Measurements from ENCODE around the gene IL4.
"Not testable (repeated sequence)": the region's sequence is repeated elsewhere in the genome, so short reads cannot be mapped to it uniquely, and the experiment has no call there.

GRCh38 chr5:132691755-132692631 is 18.2 kb downstream of the IL4 start:
- TF ChIP-seq CTCF, POLR2A (IDR thresholded peaks at IDR 0.05): not testable (repeated sequence)

All from uterus (tissue), 2 donors.